Measurements from ENCODE around the gene MAP3K14. TPM values are rescaled to one million over a fixed set of nuclear protein-coding genes. Genes with fewer than 3 reads are reported as not detected.

The MAP3K14 gene
- polyA plus RNA-seq, 1 experiment, result 4.9 TPM

DNA sequence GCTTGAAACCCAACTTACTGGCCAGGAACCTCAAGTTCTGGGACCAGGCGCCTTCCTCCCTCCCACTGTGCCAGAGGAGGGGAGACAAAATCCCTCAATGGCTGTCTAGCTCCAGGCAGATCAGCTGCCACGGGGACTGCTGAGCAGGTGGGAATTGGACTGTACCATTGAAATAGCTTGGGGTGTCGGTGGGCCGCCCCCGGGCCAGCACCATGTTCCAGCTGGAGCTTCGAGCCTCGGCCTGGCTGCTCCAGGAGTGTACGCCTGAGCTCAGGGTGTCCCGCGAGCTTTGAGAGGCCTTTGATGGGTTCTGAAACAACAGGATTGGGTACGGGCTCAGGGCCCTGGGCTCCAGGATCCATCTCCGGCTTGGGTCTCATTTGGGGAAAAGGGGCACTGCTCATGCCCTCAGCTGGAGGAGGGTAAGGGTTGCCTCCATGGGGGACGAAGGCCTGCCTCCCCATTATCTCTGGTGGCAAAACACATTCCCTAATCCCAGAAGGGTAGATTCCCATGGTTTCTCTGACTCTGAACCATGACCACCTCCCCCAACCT is 50.4 kb downstream of the MAP3K14 start:
- no peak for DNase-seq (ENCODE audit: low read depth, low spot score)
- CTCF ChIA-PET, result interaction anchor here (0.7 to 1.9 kb wide), 8 partner anchors 9 to 159 kb away, joined by 3 to 11 read pairs (median 4); no protein-coding TSS in a partner anchor
- Histone ChIP-seq H3K27ac (ENCODE audit: low read depth, low read length) (peak overlapping the region; percentile 61), H3K4me3 (ENCODE audit: low read depth, low read length) (no peak overlapping the region), H3K27me3 (ENCODE audit: control insufficient read depth, insufficient read depth, low read length) (no peaks in the 10 kb centered on the region), H3K9me3 (ENCODE audit: control insufficient read depth, insufficient read depth, low read length) (no peaks in the 10 kb centered on the region; the same call in 1 of the 2 replicates)
- POLR2A ChIA-PET, result interaction anchor here (1.0 to 1.5 kb wide), 2 partner anchors 16 to 118 kb away, joined by 3 read pairs; no protein-coding TSS in a partner anchor
- TF ChIP-seq CTCF (IDR thresholded peaks at IDR 0.05; ENCODE audit: low read depth, low read length), result no peak

GRCh38 chr17:45265821-45266220 is 51.0 kb downstream of the MAP3K14 start:
- H3K4me3 ChIP-seq (ENCODE audit: low read depth, low read length), result no peak overlapping the region
- TF ChIP-seq CTCF (IDR thresholded peaks at IDR 0.05; ENCODE audit: low read depth, low read length), result no peak
- ChIA-PET POLR2A (interaction anchor here (1.0 to 1.5 kb wide), 2 partner anchors 17 to 117 kb away, joined by 3 read pairs; no protein-coding TSS in a partner anchor), CTCF (interaction anchor here (0.6 to 1.9 kb wide), 9 partner anchors 10 to 160 kb away, joined by 3 to 11 read pairs (median 3); no protein-coding TSS in a partner anchor)
- no peak for DNase-seq (ENCODE audit: low read depth, low spot score)
- no peaks in the 10 kb centered on the region; the same call in 1 of the 2 replicates for H3K9me3 ChIP-seq (ENCODE audit: control insufficient read depth, insufficient read depth, low read length)
- H3K27me3 ChIP-seq (ENCODE audit: control insufficient read depth, insufficient read depth, low read length), result no peaks in the 10 kb centered on the region
- peak overlapping the region; percentile 61 for H3K27ac ChIP-seq (ENCODE audit: low read depth, low read length)

DNA sequence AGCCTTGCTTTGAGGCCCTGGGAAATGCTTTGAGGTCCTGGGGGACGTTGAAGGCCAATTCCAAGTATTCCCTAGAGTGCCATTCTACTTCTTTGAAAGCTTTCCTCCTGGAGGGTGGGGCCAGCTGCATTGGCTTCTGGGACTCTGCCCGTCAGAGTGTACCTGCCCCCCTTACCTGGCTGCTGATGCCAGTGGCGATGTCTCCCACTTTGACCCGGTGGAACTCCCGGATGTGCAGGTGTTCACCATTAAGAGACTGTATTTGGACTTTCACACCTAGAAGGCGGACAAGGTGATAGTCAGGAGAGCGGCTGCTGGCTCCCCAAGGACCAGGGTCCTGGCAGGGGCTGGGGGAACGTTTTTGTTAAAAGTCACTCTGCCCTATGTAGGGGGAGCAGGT is 51.8 kb downstream of the MAP3K14 start:
- ChIA-PET POLR2A (no interaction called here), CTCF (interaction anchor here (1.9 kb wide), 2 partner anchors 12 to 120 kb away, joined by 6 to 11 read pairs; no protein-coding TSS in a partner anchor)
- no peak for TF ChIP-seq CTCF (IDR thresholded peaks at IDR 0.05; ENCODE audit: low read depth, low read length)
- Histone ChIP-seq H3K4me3 (ENCODE audit: low read depth, low read length) (no peak overlapping the region), H3K27me3 (ENCODE audit: control insufficient read depth, insufficient read depth, low read length) (no peaks in the 10 kb centered on the region), H3K9me3 (ENCODE audit: control insufficient read depth, insufficient read depth, low read length) (no peaks in the 10 kb centered on the region; the same call in 1 of the 2 replicates), H3K27ac (ENCODE audit: low read depth, low read length) (no peak overlapping the region)
- no peak for DNase-seq (ENCODE audit: low read depth, low spot score)

- no peak overlapping the region for H3K4me3 ChIP-seq (ENCODE audit: low read depth, low read length)
- CTCF ChIA-PET, result interaction anchor here (0.6 kb wide), 1 partner anchor 129 kb away, joined by 4 read pairs; the partner anchor contains the start of gene ACBD4
- POLR2A ChIA-PET, result no interaction called here
- TF ChIP-seq CTCF (IDR thresholded peaks at IDR 0.05; ENCODE audit: low read depth, low read length), result no peak
- H3K27ac ChIP-seq (ENCODE audit: low read depth, low read length), result no peak overlapping the region
- no peaks in the 10 kb centered on the region; the same call in 1 of the 2 replicates for H3K9me3 ChIP-seq (ENCODE audit: control insufficient read depth, insufficient read depth, low read length)
- H3K27me3 ChIP-seq (ENCODE audit: control insufficient read depth, insufficient read depth, low read length), result no peaks in the 10 kb centered on the region
- DNase-seq (ENCODE audit: low read depth, low spot score), result no peak
These were observed 52.4 kb downstream of the MAP3K14 start for GRCh38 chr17:45264430-45264829.

DNA sequence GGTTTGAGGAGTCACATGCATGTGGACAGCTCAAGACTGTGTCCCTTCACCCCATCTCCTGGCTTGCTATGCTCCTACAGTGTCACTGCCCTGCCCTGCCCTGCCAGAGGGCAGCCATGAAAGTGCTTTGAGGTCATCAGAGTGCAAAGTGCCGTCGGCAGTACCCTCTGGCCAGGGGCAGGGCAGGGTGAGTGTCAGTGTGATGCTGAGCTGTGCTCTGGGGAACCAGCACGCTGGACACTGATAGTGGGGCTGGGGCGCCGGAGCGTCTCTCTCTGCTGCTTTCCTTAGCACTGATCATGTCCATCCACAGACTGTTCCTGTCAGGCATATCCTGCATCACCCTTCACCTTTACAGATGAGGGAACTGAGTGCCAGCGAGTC is 53.4 kb downstream of the MAP3K14 start:
- no peaks in the 10 kb centered on the region for H3K27me3 ChIP-seq (ENCODE audit: control insufficient read depth, insufficient read depth, low read length)
- ChIA-PET CTCF (interaction anchor here (0.6 to 1.0 kb wide), 2 partner anchors 119 to 122 kb away, joined by 3 read pairs; no protein-coding TSS in a partner anchor), POLR2A (interaction anchor here (0.5 kb wide), 1 partner anchor 110 kb away, joined by 6 read pairs; no protein-coding TSS in a partner anchor)
- no peaks in the 10 kb centered on the region; the same call in 1 of the 2 replicates for H3K9me3 ChIP-seq (ENCODE audit: control insufficient read depth, insufficient read depth, low read length)
- peak overlapping the region; percentile 52 for H3K27ac ChIP-seq (ENCODE audit: low read depth, low read length)
- TF ChIP-seq CTCF (IDR thresholded peaks at IDR 0.05; ENCODE audit: low read depth, low read length), result no peak
- H3K4me3 ChIP-seq (ENCODE audit: low read depth, low read length), result no peak overlapping the region
- DNase-seq (ENCODE audit: low read depth, low spot score), result no peak

Measured in AG04450 (cell line).